ENCODE data around the gene TPI1.
A peak's percentile ranks its signal among the peaks of the same experiment; 100 is the strongest.
"Not testable (repeated sequence)": the region's sequence is repeated elsewhere in the genome, so short reads cannot be mapped to it uniquely, and the experiment has no call there.

The TPI1 gene

GRCh38 chr12:6866163-6866919 is 990 bp upstream of the TPI1 start:
- no peak for DNase-seq (ENCODE audit: insufficient read length)
- TF ChIP-seq POLR2AphosphoS5 (IDR thresholded peaks at IDR 0.05; ENCODE audit: low read depth, low read length) (no peak), POLR2A (IDR thresholded peaks at IDR 0.05; ENCODE audit: low read depth, low read length) (no peak), TAF1 (IDR thresholded peaks at IDR 0.05; ENCODE audit: borderline replicate concordance, low read depth, low read length) (no peak)
- FAIRE-seq, result peak; percentile 72

DNA sequence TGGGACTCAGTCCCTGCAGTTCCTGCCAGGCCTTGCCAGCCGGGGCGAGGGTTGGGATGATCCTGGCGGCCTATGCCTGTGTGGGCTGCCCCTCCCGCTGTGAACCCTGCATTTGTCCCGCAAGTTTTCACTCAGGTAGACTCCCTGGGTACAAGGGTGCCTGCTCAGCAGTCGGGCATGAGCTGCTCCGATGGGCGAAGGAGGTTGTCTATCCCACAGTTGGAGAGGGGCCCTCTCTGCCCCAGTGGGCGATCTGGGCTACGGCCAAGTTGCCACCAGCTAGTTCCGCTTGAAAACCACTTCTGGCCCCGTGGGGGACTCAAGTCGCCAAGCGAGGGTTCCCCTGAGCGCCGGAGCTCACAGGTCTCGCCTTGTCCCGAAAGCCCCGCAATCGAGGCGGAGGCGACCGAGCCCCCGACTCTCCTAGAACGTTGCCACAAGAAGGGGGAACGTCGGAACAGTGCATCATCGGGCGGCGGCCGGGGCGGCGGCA is 365 bp upstream of the TPI1 start:
- FAIRE-seq, result no peak
- DNase-seq (ENCODE audit: insufficient read length), result no peak
- TF ChIP-seq POLR2AphosphoS5 (IDR thresholded peaks at IDR 0.05; ENCODE audit: low read depth, low read length), result no peak
- no peak for TF ChIP-seq TAF1 (IDR thresholded peaks at IDR 0.05; ENCODE audit: borderline replicate concordance, low read depth, low read length)
- TF ChIP-seq POLR2A (IDR thresholded peaks at IDR 0.05; ENCODE audit: low read depth, low read length), result no peak

GRCh38 chr12:6868211-6869048 is 1.1 kb downstream of the TPI1 start:
- FAIRE-seq, result peak; percentile 50
- TF ChIP-seq POLR2AphosphoS5 (IDR thresholded peaks at IDR 0.05; ENCODE audit: low read depth, low read length), result peak; percentile 8; the same call in 1 of the 2 replicates
- no peak for TF ChIP-seq TAF1 (IDR thresholded peaks at IDR 0.05; ENCODE audit: borderline replicate concordance, low read depth, low read length)
- no peak for TF ChIP-seq POLR2A (IDR thresholded peaks at IDR 0.05; ENCODE audit: low read depth, low read length)
- no peak for DNase-seq (ENCODE audit: insufficient read length)

DNA sequence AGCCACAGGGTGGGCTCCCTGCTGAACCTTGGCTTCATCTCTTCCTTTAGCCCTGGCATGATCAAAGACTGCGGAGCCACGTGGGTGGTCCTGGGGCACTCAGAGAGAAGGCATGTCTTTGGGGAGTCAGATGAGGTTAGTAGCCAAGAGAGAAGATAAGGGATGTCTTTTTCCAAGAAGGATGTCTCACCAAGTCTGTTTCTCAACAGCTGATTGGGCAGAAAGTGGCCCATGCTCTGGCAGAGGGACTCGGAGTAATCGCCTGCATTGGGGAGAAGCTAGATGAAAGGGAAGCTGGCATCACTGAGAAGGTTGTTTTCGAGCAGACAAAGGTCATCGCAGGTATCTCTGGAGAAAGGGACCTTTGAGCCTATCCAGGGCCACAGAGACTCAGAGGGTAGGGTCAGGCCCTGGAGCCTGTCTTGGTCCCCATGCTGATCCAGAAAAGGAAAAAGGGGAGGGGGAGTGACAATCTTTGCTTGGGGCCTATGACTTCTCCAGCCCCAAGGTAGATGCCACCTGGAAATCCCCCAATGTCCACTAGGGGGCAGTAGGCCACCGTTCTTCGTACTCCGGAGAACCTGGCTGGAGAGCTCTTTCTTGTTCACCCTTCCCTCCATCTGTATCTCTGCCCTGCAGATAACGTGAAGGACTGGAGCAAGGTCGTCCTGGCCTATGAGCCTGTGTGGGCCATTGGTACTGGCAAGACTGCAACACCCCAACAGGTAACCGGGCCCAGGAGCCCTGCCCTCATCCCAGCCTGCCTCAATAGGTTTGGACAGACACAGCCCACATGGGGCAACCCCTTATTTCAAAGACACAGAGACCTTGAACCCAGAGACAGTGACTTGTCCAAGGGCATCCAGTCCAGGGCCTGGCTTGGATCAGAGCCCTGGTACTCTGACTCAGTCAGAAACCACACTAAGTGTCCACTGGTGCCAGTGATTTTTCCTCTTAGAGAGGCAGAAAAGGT is 2.0 kb downstream of the TPI1 start:
- FAIRE-seq (peak; percentile 86), DNase-seq (ENCODE audit: insufficient read length) (peak; percentile 56)
- 0 out of 2 replicates have a peak, but pooled peaks have one; percentile 6 for TF ChIP-seq POLR2AphosphoS5 (IDR thresholded peaks at IDR 0.05; ENCODE audit: low read depth, low read length)
- no peak for TF ChIP-seq TAF1 (IDR thresholded peaks at IDR 0.05; ENCODE audit: borderline replicate concordance, low read depth, low read length)

DNA sequence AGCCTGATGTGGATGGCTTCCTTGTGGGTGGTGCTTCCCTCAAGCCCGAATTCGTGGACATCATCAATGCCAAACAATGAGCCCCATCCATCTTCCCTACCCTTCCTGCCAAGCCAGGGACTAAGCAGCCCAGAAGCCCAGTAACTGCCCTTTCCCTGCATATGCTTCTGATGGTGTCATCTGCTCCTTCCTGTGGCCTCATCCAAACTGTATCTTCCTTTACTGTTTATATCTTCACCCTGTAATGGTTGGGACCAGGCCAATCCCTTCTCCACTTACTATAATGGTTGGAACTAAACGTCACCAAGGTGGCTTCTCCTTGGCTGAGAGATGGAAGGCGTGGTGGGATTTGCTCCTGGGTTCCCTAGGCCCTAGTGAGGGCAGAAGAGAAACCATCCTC is 3.0 kb downstream of the TPI1 start:
- not testable (repeated sequence) for FAIRE-seq; DNase-seq (ENCODE audit: insufficient read length)

- TF ChIP-seq POLR2A (IDR thresholded peaks at IDR 0.05; ENCODE audit: low read depth, low read length), result peak; percentile 51; the same call in 1 of the 2 replicates
- TF ChIP-seq TAF1 (IDR thresholded peaks at IDR 0.05; ENCODE audit: borderline replicate concordance, low read depth, low read length), result no peak
- no peak; the same call in 1 of the 2 replicates for TF ChIP-seq POLR2AphosphoS5 (IDR thresholded peaks at IDR 0.05; ENCODE audit: low read depth, low read length)
- FAIRE-seq, result peak; percentile 58
- no peak for DNase-seq (ENCODE audit: insufficient read length)
Observed at GRCh38 chr12:6871052-6871957, 4.0 kb downstream of the TPI1 start.

- peak; percentile 97 for FAIRE-seq
- DNase-seq (ENCODE audit: insufficient read length), result peak; percentile 80
- TF ChIP-seq POLR2A (IDR thresholded peaks at IDR 0.05; ENCODE audit: low read depth, low read length) (peak; percentile 64), TAF1 (IDR thresholded peaks at IDR 0.05; ENCODE audit: borderline replicate concordance, low read depth, low read length) (no peak), POLR2AphosphoS5 (IDR thresholded peaks at IDR 0.05; ENCODE audit: low read depth, low read length) (peak; percentile 41; the same call in 1 of the 2 replicates)
Observed at GRCh38 chr12:6872073-6873048, 5.0 kb downstream of the TPI1 start.

DNA sequence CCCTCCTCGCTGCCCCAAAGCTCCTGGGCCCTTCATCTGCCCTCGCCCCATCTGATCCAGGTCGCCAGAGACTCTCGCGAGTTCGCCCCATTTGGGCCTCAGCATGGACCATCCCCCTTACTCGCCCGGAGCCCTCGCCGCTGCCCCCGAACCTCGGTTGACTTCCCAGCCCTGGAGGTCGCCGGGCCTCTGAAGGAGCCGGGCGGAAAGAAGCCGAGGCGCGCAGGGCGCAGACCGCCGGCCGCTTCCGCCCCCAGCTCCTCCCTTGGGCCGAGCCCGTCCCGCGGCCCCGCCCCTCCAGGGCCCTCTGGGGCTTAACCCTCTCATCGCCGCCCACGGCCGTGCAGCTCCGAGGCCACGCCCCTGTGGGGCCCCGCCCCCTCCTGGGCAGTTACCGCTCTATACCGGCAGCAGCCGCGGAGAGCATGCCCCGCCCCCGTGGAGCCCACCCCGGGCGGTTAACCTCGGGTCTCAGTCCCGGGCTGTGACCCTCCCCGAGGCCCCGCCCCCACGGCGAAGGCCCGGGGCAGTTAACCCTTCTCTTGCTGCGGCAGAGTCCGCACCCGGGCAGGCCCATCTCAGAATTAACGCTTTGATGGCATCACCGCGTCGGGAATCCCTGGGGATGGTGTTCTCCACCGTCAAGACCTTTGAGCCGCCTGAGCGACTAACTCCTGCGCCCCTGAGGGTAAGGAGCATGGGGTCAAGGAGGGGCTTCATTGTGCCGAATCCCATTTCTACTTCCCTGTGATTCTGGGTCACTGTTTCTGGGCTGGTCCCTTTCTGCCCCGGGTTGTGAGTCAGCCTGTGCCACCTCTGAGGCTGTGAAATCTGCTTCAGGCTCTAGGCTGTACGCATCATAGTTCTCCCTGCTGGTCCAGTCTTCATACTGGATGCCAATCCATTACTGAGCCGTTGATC is 6.0 kb downstream of the TPI1 start, which contains the start of gene SPSB2:
SPSB2 (minus strand) TSS at position 210 of the 921 bp plus-strand sequence. CDS start 402 bp downstream, outside the sequence.
- TF ChIP-seq POLR2AphosphoS5 (IDR thresholded peaks at IDR 0.05; ENCODE audit: low read depth, low read length) (no peak), POLR2A (IDR thresholded peaks at IDR 0.05; ENCODE audit: low read depth, low read length) (peak; percentile 60; the same call in 1 of the 2 replicates), TAF1 (IDR thresholded peaks at IDR 0.05; ENCODE audit: borderline replicate concordance, low read depth, low read length) (0 out of 2 replicates have a peak, but pooled peaks have one; percentile 1)
- peak; percentile 97 for FAIRE-seq

DNA sequence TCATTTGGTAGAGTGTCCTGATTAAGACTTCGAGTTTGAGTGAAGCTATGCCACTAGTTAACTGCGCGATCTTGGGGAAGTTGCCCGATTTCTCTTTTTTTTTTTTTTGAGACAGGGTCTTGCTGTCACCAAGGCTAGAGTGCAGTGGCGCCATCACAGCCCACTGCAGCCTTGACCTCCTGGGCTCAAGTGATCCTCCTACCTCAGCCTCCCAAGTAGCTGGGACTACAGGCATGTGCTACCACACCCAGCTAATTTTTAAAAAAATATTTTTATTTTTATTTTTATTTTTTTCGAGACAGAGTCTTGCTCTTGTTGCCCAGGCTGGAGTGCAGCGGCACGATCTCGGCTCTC is 6.7 kb downstream of the TPI1 start:
- not testable (repeated sequence) for FAIRE-seq; DNase-seq (ENCODE audit: insufficient read length)

More for the DNA sequence above, 6.0 kb downstream of the TPI1 start, which contains the start of gene SPSB2:
- peak; percentile 96 for DNase-seq (ENCODE audit: insufficient read length)

GRCh38 chr12:6879824-6880223 is 12.5 kb downstream of the TPI1 start:
- FAIRE-seq; DNase-seq (ENCODE audit: insufficient read length): not testable (repeated sequence)
